ENCODE data around the gene TCHP. TPM values are rescaled to one million over a fixed set of nuclear protein-coding genes. Genes with fewer than 3 reads are reported as not detected.

Gene TCHP
- polyA plus RNA-seq, 1 donor from 2014 or later: 12.8 TPM

DNA sequence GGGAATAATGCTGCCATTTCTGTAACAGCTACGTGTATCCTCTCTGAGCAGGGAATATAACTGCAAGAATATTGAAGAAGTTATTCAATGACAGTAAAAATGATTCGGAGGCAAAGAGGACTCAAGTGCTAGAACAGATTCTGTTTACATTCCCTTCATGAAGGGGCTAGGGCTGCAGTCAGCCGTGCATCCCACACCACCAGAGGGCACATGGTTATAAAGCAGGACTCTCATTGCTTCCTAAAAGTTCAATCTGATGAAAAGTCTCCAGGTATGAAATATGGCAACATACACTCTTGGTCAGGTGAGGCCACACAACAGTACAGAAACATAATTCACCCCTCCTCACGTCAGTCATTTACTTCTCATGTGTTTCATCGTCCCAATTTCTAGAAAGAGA lies 34.0 kb downstream of the TCHP start:
- Histone ChIP-seq H3K9ac (ENCODE audit: low read length) (no peak overlapping the region), H3K27me3 (ENCODE audit: insufficient read depth, low read depth, low read length) (no peaks in the 10 kb centered on the region), H3K79me2 (replicated peaks; ENCODE audit: insufficient read depth, low read length) (no peaks in the 10 kb centered on the region), H3K27ac (ENCODE audit: low read length) (no peak overlapping the region), H4K20me1 (ENCODE audit: insufficient read depth) (no peaks in the 10 kb centered on the region), H2AFZ (ENCODE audit: low read depth, low read length) (no peak overlapping the region), H3K9me2 (ENCODE audit: insufficient read depth, low read length) (no peaks in the 10 kb centered on the region), H3K4me3 (ENCODE audit: low read length) (no peak overlapping the region), H3K36me3 (ENCODE audit: insufficient read depth, low read length) (no peaks in the 10 kb centered on the region), H3F3A (ENCODE audit: insufficient read depth, low read length, poor library complexity, severe bottlenecking) (no peaks in the 10 kb centered on the region), H3K4me2 (ENCODE audit: low read length) (no peak overlapping the region), H3K9me3 (ENCODE audit: low read length) (no peaks in the 10 kb centered on the region)
- TF ChIP-seq, protein P1, sequence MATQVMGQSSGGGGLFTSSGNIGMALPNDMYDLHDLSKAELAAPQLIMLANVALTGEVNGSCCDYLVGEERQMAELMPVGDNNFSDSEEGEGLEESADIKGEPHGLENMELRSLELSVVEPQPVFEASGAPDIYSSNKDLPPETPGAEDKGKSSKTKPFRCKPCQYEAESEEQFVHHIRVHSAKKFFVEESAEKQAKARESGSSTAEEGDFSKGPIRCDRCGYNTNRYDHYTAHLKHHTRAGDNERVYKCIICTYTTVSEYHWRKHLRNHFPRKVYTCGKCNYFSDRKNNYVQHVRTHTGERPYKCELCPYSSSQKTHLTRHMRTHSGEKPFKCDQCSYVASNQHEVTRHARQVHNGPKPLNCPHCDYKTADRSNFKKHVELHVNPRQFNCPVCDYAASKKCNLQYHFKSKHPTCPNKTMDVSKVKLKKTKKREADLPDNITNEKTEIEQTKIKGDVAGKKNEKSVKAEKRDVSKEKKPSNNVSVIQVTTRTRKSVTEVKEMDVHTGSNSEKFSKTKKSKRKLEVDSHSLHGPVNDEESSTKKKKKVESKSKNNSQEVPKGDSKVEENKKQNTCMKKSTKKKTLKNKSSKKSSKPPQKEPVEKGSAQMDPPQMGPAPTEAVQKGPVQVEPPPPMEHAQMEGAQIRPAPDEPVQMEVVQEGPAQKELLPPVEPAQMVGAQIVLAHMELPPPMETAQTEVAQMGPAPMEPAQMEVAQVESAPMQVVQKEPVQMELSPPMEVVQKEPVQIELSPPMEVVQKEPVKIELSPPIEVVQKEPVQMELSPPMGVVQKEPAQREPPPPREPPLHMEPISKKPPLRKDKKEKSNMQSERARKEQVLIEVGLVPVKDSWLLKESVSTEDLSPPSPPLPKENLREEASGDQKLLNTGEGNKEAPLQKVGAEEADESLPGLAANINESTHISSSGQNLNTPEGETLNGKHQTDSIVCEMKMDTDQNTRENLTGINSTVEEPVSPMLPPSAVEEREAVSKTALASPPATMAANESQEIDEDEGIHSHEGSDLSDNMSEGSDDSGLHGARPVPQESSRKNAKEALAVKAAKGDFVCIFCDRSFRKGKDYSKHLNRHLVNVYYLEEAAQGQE (IDR thresholded peaks at IDR 0.05; ENCODE audit: borderline replicate concordance): no peak
- TF ChIP-seq POLR2AphosphoS5 (IDR thresholded peaks at IDR 0.05) (no peak), SMC3 (conservative IDR thresholded peaks at IDR 0.05; ENCODE audit: poor library complexity) (no peak), EP300 (conservative IDR thresholded peaks at IDR 0.05; ENCODE audit: poor library complexity, severe bottlenecking) (no peak), EZH2 (IDR thresholded peaks at IDR 0.05; ENCODE audit: borderline replicate concordance, insufficient read depth, low read length, poor library complexity, severe bottlenecking) (no peak), RAD21 (conservative IDR thresholded peaks at IDR 0.05) (no peak), MXI1 (conservative IDR thresholded peaks at IDR 0.05; ENCODE audit: poor library complexity, severe bottlenecking) (no peak), TAF1 (IDR thresholded peaks at IDR 0.05; ENCODE audit: low read depth) (no peak)
- TF ChIP-seq, protein P2, sequence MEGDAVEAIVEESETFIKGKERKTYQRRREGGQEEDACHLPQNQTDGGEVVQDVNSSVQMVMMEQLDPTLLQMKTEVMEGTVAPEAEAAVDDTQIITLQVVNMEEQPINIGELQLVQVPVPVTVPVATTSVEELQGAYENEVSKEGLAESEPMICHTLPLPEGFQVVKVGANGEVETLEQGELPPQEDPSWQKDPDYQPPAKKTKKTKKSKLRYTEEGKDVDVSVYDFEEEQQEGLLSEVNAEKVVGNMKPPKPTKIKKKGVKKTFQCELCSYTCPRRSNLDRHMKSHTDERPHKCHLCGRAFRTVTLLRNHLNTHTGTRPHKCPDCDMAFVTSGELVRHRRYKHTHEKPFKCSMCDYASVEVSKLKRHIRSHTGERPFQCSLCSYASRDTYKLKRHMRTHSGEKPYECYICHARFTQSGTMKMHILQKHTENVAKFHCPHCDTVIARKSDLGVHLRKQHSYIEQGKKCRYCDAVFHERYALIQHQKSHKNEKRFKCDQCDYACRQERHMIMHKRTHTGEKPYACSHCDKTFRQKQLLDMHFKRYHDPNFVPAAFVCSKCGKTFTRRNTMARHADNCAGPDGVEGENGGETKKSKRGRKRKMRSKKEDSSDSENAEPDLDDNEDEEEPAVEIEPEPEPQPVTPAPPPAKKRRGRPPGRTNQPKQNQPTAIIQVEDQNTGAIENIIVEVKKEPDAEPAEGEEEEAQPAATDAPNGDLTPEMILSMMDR (IDR thresholded peaks at IDR 0.05; ENCODE audit: poor library complexity, severe bottlenecking): no peak

GRCh38 chr12:109937371-109937770 lies 37.3 kb downstream of the TCHP start:
- no peak overlapping the region for H3K27ac ChIP-seq (ENCODE audit: low read length)
- TF ChIP-seq MXI1 (conservative IDR thresholded peaks at IDR 0.05; ENCODE audit: poor library complexity, severe bottlenecking): no peak
- TF ChIP-seq SMC3 (conservative IDR thresholded peaks at IDR 0.05; ENCODE audit: poor library complexity): no peak

DNA sequence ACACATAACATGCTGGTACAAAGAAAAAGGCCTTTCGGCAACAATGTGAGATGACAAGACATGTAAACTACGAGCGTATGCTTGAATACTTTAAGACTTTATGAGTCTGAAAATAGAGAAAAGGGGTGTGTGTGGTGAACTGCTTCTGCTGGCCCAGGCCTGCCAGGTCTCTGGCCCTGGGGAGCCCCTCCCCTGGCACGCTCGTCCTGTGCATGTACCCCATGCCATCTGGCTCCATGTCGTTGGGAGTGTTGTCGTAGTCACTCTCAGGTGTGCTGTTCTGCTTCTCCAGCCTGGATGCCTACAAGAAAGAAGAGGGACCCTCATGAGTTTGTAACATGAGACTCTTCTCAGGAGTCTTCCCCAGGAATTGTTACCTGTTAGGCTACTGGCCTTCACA lies 38.9 kb downstream of the TCHP start:
- no peaks in the 10 kb centered on the region for H3K9me2 ChIP-seq (ENCODE audit: insufficient read depth, low read length)
- TF ChIP-seq POLR2AphosphoS5 (IDR thresholded peaks at IDR 0.05): no peak
- TF ChIP-seq EP300 (conservative IDR thresholded peaks at IDR 0.05; ENCODE audit: poor library complexity, severe bottlenecking): no peak
- TF ChIP-seq MXI1 (conservative IDR thresholded peaks at IDR 0.05; ENCODE audit: poor library complexity, severe bottlenecking): no peak
- TF ChIP-seq, protein P2 (IDR thresholded peaks at IDR 0.05; ENCODE audit: poor library complexity, severe bottlenecking): no peak
- no peak for TF ChIP-seq SMC3 (conservative IDR thresholded peaks at IDR 0.05; ENCODE audit: poor library complexity)
- TF ChIP-seq, protein P1 (IDR thresholded peaks at IDR 0.05; ENCODE audit: borderline replicate concordance): no peak
- no peak for TF ChIP-seq EZH2 (IDR thresholded peaks at IDR 0.05; ENCODE audit: borderline replicate concordance, insufficient read depth, low read length, poor library complexity, severe bottlenecking)
- no peak for TF ChIP-seq RAD21 (conservative IDR thresholded peaks at IDR 0.05)
- TF ChIP-seq TAF1 (IDR thresholded peaks at IDR 0.05; ENCODE audit: low read depth): no peak
- no peaks in the 10 kb centered on the region for H3K36me3 ChIP-seq (ENCODE audit: insufficient read depth, low read length)
- H4K20me1 ChIP-seq (ENCODE audit: insufficient read depth): no peaks in the 10 kb centered on the region
- no peak overlapping the region for H3K4me3 ChIP-seq (ENCODE audit: low read length)
- no peak overlapping the region for H3K4me2 ChIP-seq (ENCODE audit: low read length)
- no peak overlapping the region for H3K27ac ChIP-seq (ENCODE audit: low read length)
- H3F3A ChIP-seq (ENCODE audit: insufficient read depth, low read length, poor library complexity, severe bottlenecking): no peaks in the 10 kb centered on the region
- H2AFZ ChIP-seq (ENCODE audit: low read depth, low read length): no peak overlapping the region
- H3K27me3 ChIP-seq (ENCODE audit: insufficient read depth, low read depth, low read length): no peaks in the 10 kb centered on the region
- H3K79me2 ChIP-seq (replicated peaks; ENCODE audit: insufficient read depth, low read length): no peaks in the 10 kb centered on the region
- no peak overlapping the region for H3K9ac ChIP-seq (ENCODE audit: low read length)
- H3K9me3 ChIP-seq (ENCODE audit: low read length): no peaks in the 10 kb centered on the region

More at GRCh38 chr12:109937371-109937770, 37.3 kb downstream of the TCHP start:
- no peaks in the 10 kb centered on the region for H4K20me1 ChIP-seq (ENCODE audit: insufficient read depth)
- H3K4me2 ChIP-seq (ENCODE audit: low read length): no peak overlapping the region
- no peak overlapping the region for H2AFZ ChIP-seq (ENCODE audit: low read depth, low read length)
- no peaks in the 10 kb centered on the region for H3F3A ChIP-seq (ENCODE audit: insufficient read depth, low read length, poor library complexity, severe bottlenecking)
- H3K27me3 ChIP-seq (ENCODE audit: insufficient read depth, low read depth, low read length): no peaks in the 10 kb centered on the region
- no peaks in the 10 kb centered on the region for H3K79me2 ChIP-seq (replicated peaks; ENCODE audit: insufficient read depth, low read length)
- no peak overlapping the region for H3K4me3 ChIP-seq (ENCODE audit: low read length)
- H3K36me3 ChIP-seq (ENCODE audit: insufficient read depth, low read length): no peaks in the 10 kb centered on the region
- no peaks in the 10 kb centered on the region for H3K9me2 ChIP-seq (ENCODE audit: insufficient read depth, low read length)
- H3K9ac ChIP-seq (ENCODE audit: low read length): no peak overlapping the region
- H3K9me3 ChIP-seq (ENCODE audit: low read length): no peaks in the 10 kb centered on the region
